ENCODE measurements around the gene FAF2. TPM values are rescaled to one million over a fixed set of nuclear protein-coding genes. Genes with fewer than 3 reads are reported as not detected.
A peak's percentile ranks its signal among the peaks of the same experiment; 100 is the strongest.
"Not testable (repeated sequence)": the region's sequence is repeated elsewhere in the genome, so short reads cannot be mapped to it uniquely, and the experiment has no call there.

Gene FAF2
- total RNA-seq, 2 experiments from 2014 or later = 29.9 to 38.7 TPM

DNA sequence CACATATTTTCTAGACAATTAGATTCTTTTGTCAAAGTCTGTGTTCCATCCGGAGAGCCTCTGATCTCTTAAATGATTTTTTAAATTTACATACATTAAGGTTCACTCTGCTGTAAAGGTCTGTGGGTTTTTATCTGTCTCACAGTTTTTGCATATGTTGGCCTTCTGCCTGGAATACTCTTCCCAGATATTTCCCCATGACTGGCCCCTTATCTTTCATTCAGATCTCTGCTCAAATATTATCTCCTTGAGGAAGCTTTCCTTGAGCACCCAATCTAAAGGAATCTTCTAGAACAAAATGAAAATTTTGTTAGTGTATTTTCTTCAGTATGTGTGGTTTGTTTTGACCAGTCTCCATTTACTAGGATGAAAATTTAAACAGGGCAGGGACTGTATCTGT lies 26.3 kb downstream of the FAF2 start:
- CTCF ChIA-PET = interaction anchor here (0.6 kb wide), 1 partner anchor 115 kb away, joined by 3 read pairs; no protein-coding TSS in a partner anchor
- H3K36me3 Mint-ChIP-seq = peaks cover 31% of the 10 kb centered on the region
- DNase-seq (no peak), ATAC-seq (no peak)
- H3K4me1 Mint-ChIP-seq = no peaks in the 10 kb centered on the region
- no peak overlapping the region for H3K4me3 Mint-ChIP-seq
- H3K27ac Mint-ChIP-seq = no peak overlapping the region
- no peaks in the 10 kb centered on the region for H3K9me3 Mint-ChIP-seq (ENCODE audit: low read depth)
- H3K27me3 Mint-ChIP-seq = no peaks in the 10 kb centered on the region

- peaks cover 26% of the 10 kb centered on the region for H3K4me1 Mint-ChIP-seq
- H3K9me3 Mint-ChIP-seq (ENCODE audit: low read depth) = no peaks in the 10 kb centered on the region
- CTCF ChIA-PET = interaction anchor here (0.6 to 1.4 kb wide), 5 partner anchors 11 to 126 kb away, joined by 3 to 4 read pairs (median 3); no protein-coding TSS in a partner anchor
Measured at GRCh38 chr5:176481711-176482110, 33.5 kb downstream of the FAF2 start.

GRCh38 chr5:176485176-176485575 lies 37.0 kb downstream of the FAF2 start:
- H3K36me3 Mint-ChIP-seq = peaks cover 34% of the 10 kb centered on the region
- ATAC-seq (no peak), DNase-seq (no peak)
- H3K4me1 Mint-ChIP-seq = peaks cover 41% of the 10 kb centered on the region
- no peaks in the 10 kb centered on the region for H3K27me3 Mint-ChIP-seq
- no peak overlapping the region for H3K27ac Mint-ChIP-seq
- no peak overlapping the region for H3K4me3 Mint-ChIP-seq
- CTCF ChIA-PET = no interaction called here
- no peaks in the 10 kb centered on the region for H3K9me3 Mint-ChIP-seq (ENCODE audit: low read depth)

More at GRCh38 chr5:176481711-176482110, 33.5 kb downstream of the FAF2 start:
- Mint-ChIP-seq H3K4me3 (no peak overlapping the region), H3K27me3 (no peaks in the 10 kb centered on the region), H3K36me3 (peaks cover 28% of the 10 kb centered on the region), H3K27ac (no peak overlapping the region)
- peak; percentile 36 for ATAC-seq
- DNase-seq = no peak

- no peaks in the 10 kb centered on the region for H3K27me3 Mint-ChIP-seq
- ATAC-seq (no peak), DNase-seq (no peak)
- H3K4me3 Mint-ChIP-seq = no peak overlapping the region
- H3K9me3 Mint-ChIP-seq (ENCODE audit: low read depth) = no peaks in the 10 kb centered on the region
- CTCF ChIA-PET = no interaction called here
- peaks cover 41% of the 10 kb centered on the region for H3K4me1 Mint-ChIP-seq
- H3K36me3 Mint-ChIP-seq = peaks cover 41% of the 10 kb centered on the region
- no peak overlapping the region for H3K27ac Mint-ChIP-seq
Measured at GRCh38 chr5:176486189-176486757, 38.1 kb downstream of the FAF2 start.

- CTCF ChIA-PET = interaction anchor here (1.7 kb wide), 1 partner anchor 57 kb away, joined by 3 read pairs; no protein-coding TSS in a partner anchor
- Mint-ChIP-seq H3K4me1 (peaks cover 34% of the 10 kb centered on the region), H3K36me3 (peaks cover 41% of the 10 kb centered on the region)
- H3K27me3 Mint-ChIP-seq; H3K9me3 Mint-ChIP-seq (ENCODE audit: low read depth); H3K4me3 Mint-ChIP-seq; H3K27ac Mint-ChIP-seq; DNase-seq; ATAC-seq: not testable (repeated sequence)
Measured at GRCh38 chr5:176487160-176487559, 39.0 kb downstream of the FAF2 start.

- H3K4me3 Mint-ChIP-seq = peak overlapping the region; percentile 18
- peak overlapping the region; percentile 89 for H3K27ac Mint-ChIP-seq
Measured at GRCh38 chr5:176489077-176489476, 40.9 kb downstream of the FAF2 start.

GRCh38 chr5:176490301-176490700 lies 42.1 kb downstream of the FAF2 start:
- Mint-ChIP-seq H3K9me3 (ENCODE audit: low read depth) (no peaks in the 10 kb centered on the region), H3K27ac (peak overlapping the region; percentile 16), H3K4me3 (no peak overlapping the region), H3K27me3 (no peaks in the 10 kb centered on the region), H3K36me3 (peaks cover 55% of the 10 kb centered on the region), H3K4me1 (peaks cover 16% of the 10 kb centered on the region)
- ATAC-seq = no peak
- DNase-seq = no peak
- CTCF ChIA-PET = interaction anchor here (1.6 kb wide), 1 partner anchor 74 kb away, joined by 3 read pairs; the partner anchor contains the start of gene CLTB

More at GRCh38 chr5:176489077-176489476, 40.9 kb downstream of the FAF2 start:
- CTCF ChIA-PET = interaction anchor here (0.6 to 1.7 kb wide), 4 partner anchors 10 to 72 kb away, joined by 3 read pairs; partner anchors contain the start of gene CLTB
- Mint-ChIP-seq H3K4me1 (peaks cover 22% of the 10 kb centered on the region), H3K36me3 (peaks cover 50% of the 10 kb centered on the region), H3K9me3 (ENCODE audit: low read depth) (no peaks in the 10 kb centered on the region), H3K27me3 (no peaks in the 10 kb centered on the region)
- ATAC-seq (no peak), DNase-seq (no peak)

- CTCF ChIA-PET = no interaction called here
- H3K4me3 Mint-ChIP-seq = no peak overlapping the region
- H3K27me3 Mint-ChIP-seq = no peaks in the 10 kb centered on the region
- no peaks in the 10 kb centered on the region for H3K9me3 Mint-ChIP-seq (ENCODE audit: low read depth)
- DNase-seq = no peak
- no peak for ATAC-seq
- peaks cover 16% of the 10 kb centered on the region for H3K4me1 Mint-ChIP-seq
- no peak overlapping the region for H3K27ac Mint-ChIP-seq
- peaks cover 60% of the 10 kb centered on the region for H3K36me3 Mint-ChIP-seq
Measured at GRCh38 chr5:176491101-176491502, 42.9 kb downstream of the FAF2 start.

DNA sequence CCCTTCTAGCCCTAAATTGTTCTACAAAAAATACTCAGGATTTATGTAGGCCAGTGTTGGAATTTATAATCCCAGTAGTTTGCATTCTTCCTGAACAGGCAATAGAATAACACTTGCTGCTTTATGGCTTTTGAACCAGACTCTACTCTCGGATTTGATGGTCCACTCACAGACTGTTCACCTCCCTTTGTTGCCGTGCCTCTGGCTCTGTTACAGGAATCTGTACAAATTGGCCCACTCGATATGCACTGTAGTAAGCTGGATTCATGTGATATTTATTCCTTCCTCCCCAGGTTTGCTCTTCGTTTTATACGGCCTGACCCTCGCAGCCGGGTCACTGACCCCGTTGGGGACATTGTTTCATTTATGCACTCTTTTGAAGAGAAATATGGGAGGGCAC lies 43.7 kb downstream of the FAF2 start:
- CTCF ChIA-PET = interaction anchor here (0.9 kb wide), 1 partner anchor 10 kb away, joined by 4 read pairs; no protein-coding TSS in a partner anchor
- Mint-ChIP-seq H3K9me3 (ENCODE audit: low read depth) (no peaks in the 10 kb centered on the region), H3K27me3 (no peaks in the 10 kb centered on the region), H3K4me3 (no peak overlapping the region), H3K4me1 (peaks cover 12% of the 10 kb centered on the region), H3K36me3 (peaks cover 57% of the 10 kb centered on the region), H3K27ac (no peak overlapping the region)
- no peak for DNase-seq
- no peak for ATAC-seq

- H3K4me3 Mint-ChIP-seq = no peak overlapping the region
- ATAC-seq = no peak
- H3K4me1 Mint-ChIP-seq = peaks cover 11% of the 10 kb centered on the region
- H3K9me3 Mint-ChIP-seq (ENCODE audit: low read depth) = no peaks in the 10 kb centered on the region
- H3K27me3 Mint-ChIP-seq = no peaks in the 10 kb centered on the region
- peaks cover 58% of the 10 kb centered on the region for H3K36me3 Mint-ChIP-seq
- no peak for DNase-seq
- H3K27ac Mint-ChIP-seq = no peak overlapping the region
- CTCF ChIA-PET = interaction anchor here (0.9 kb wide), 1 partner anchor 11 kb away, joined by 4 read pairs; no protein-coding TSS in a partner anchor
Measured at GRCh38 chr5:176492431-176492830, 44.2 kb downstream of the FAF2 start.

DNA sequence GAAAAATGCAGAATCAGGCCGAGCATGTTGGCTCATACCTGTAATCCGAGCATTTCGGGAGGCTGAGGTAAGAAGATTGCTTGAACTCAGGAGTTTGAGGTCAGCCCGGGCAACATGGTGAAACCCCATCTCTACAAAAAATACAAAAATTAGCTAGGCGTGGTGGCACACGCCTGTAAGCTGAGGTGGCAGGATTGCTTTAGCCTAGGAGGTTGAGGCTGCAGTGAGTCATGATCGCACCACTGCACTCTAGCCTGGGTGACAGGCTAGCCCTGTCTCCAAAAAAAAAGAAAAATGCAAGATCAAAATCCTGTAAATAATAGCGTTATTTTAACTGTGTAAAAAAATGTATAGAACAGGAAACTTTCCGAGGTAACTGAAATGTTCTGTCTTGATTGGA lies 49.7 kb downstream of the FAF2 start:
- no peaks in the 10 kb centered on the region for H3K9me3 Mint-ChIP-seq (ENCODE audit: low read depth)
- ATAC-seq (no peak), DNase-seq (no peak)
- no peak overlapping the region for H3K4me3 Mint-ChIP-seq
- no peaks in the 10 kb centered on the region for H3K4me1 Mint-ChIP-seq
- H3K27ac Mint-ChIP-seq = no peak overlapping the region
- H3K36me3 Mint-ChIP-seq = peaks cover 53% of the 10 kb centered on the region
- CTCF ChIA-PET = no interaction called here
- H3K27me3 Mint-ChIP-seq = no peaks in the 10 kb centered on the region

DNA sequence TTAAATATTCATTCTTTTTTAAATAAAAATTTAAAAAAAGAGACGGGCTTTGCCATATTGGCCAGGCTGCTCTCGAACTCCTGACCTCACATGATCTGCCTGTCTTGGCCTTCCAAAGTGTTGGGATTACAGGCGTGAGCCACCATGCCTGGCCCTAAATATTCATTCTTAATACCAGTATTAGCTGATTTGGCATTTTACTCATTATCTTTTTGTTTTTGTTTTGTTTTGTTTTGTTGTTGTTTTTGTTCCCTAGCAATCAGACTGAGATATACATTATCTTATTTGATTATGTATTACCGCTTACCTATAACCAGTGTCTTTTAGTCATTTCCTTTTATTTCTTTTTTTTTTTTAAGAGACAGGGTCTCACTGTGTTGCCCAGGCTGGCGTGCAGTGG lies 51.1 kb downstream of the FAF2 start:
- DNase-seq (no peak), ATAC-seq (no peak)
- CTCF ChIA-PET = interaction anchor here (1.2 kb wide), 1 partner anchor 43 kb away, joined by 3 read pairs; no protein-coding TSS in a partner anchor
- no peaks in the 10 kb centered on the region for H3K27me3 Mint-ChIP-seq
- no peaks in the 10 kb centered on the region for H3K9me3 Mint-ChIP-seq (ENCODE audit: low read depth)
- no peak overlapping the region for H3K4me3 Mint-ChIP-seq
- no peak overlapping the region for H3K27ac Mint-ChIP-seq
- peaks cover 52% of the 10 kb centered on the region for H3K36me3 Mint-ChIP-seq
- no peaks in the 10 kb centered on the region for H3K4me1 Mint-ChIP-seq

DNA sequence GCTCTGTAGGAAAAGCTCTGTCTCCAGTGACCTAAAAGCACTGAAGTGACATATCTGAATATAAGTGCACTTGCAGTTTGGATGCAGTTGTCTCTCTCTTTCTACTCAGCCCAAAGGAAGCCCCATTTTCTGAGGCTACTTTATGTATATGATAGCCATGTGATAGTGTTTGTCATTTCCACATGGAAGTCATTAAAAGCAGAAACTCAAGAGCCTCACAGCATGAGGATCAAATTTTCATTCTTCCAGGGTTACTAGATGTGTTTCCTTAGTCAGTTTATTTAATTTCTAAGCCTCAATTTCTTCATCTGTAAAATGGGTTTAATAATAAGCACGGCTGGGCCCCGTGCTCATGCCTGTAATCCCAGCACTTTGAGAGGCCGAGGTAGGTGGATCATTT lies 52.3 kb downstream of the FAF2 start:
- Mint-ChIP-seq H3K4me3 (no peak overlapping the region), H3K4me1 (no peaks in the 10 kb centered on the region), H3K27ac (peak overlapping the region; percentile 26), H3K36me3 (peaks cover 53% of the 10 kb centered on the region), H3K9me3 (ENCODE audit: low read depth) (no peaks in the 10 kb centered on the region), H3K27me3 (no peaks in the 10 kb centered on the region)
- ATAC-seq = no peak
- DNase-seq = no peak
- CTCF ChIA-PET = interaction anchor here (1.0 kb wide), 1 partner anchor 31 kb away, joined by 3 read pairs; no protein-coding TSS in a partner anchor

- Mint-ChIP-seq H3K9me3 (ENCODE audit: low read depth) (no peaks in the 10 kb centered on the region), H3K4me1 (no peaks in the 10 kb centered on the region), H3K4me3 (no peak overlapping the region), H3K36me3 (peaks cover 49% of the 10 kb centered on the region), H3K27ac (no peak overlapping the region), H3K27me3 (no peaks in the 10 kb centered on the region)
- ATAC-seq = no peak
- CTCF ChIA-PET = no interaction called here
- no peak for DNase-seq
Measured at GRCh38 chr5:176501333-176501732, 53.1 kb downstream of the FAF2 start.

All from activated CD8-positive, alpha-beta memory T cell treated with anti-CD3 and anti-CD28 coated beads, Interleukin-2, amount 10 ng/mL, durations not matched to agents 7 days and 5 days (primary cell).